ENCODE data around the gene FTSJ3.
A peak's percentile ranks its signal among the peaks of the same experiment; 100 is the strongest.
"Not testable (repeated sequence)": the region's sequence is repeated elsewhere in the genome, so short reads cannot be mapped to it uniquely, and the experiment has no call there.

FTSJ3 gene

GRCh38 chr17:63826468-63827001, 928 bp downstream of the FTSJ3 start:
- DNase-seq (ENCODE audit: low read depth): peak; percentile 61

- no peak for DNase-seq (ENCODE audit: low read depth)
These were observed 3.1 kb downstream of the FTSJ3 start for GRCh38 chr17:63824362-63824761.

- DNase-seq (ENCODE audit: low read depth): no peak
These were observed 3.7 kb downstream of the FTSJ3 start for GRCh38 chr17:63823659-63824331.

GRCh38 chr17:63822537-63822936, 4.9 kb downstream of the FTSJ3 start:
- no peak for DNase-seq (ENCODE audit: low read depth)

GRCh38 chr17:63821804-63822203, 5.7 kb downstream of the FTSJ3 start:
- no peak for DNase-seq (ENCODE audit: low read depth)

- no peak for DNase-seq (ENCODE audit: low read depth)
These were observed 6.4 kb downstream of the FTSJ3 start for GRCh38 chr17:63820963-63821561.

- no peak for DNase-seq (ENCODE audit: low read depth)
These were observed 7.6 kb downstream of the FTSJ3 start for GRCh38 chr17:63819585-63820537.

- DNase-seq (ENCODE audit: low read depth): no peak
These were observed 8.3 kb downstream of the FTSJ3 start for GRCh38 chr17:63819131-63819530.

- no peak for DNase-seq (ENCODE audit: low read depth)
These were observed 9.6 kb downstream of the FTSJ3 start for GRCh38 chr17:63817736-63818385.

- DNase-seq (ENCODE audit: low read depth): peak; percentile 47
These were observed 10.8 kb downstream of the FTSJ3 start for GRCh38 chr17:63816669-63817068.

GRCh38 chr17:63816123-63816522, 11.3 kb downstream of the FTSJ3 start:
- DNase-seq (ENCODE audit: low read depth): no peak

- DNase-seq (ENCODE audit: low read depth): no peak
These were observed 17.5 kb downstream of the FTSJ3 start for GRCh38 chr17:63809970-63810369.

- DNase-seq (ENCODE audit: low read depth): no peak
These were observed 21.9 kb downstream of the FTSJ3 start for GRCh38 chr17:63805591-63805990.

- no peak for DNase-seq (ENCODE audit: low read depth)
These were observed 23.1 kb downstream of the FTSJ3 start for GRCh38 chr17:63804328-63804727.

GRCh38 chr17:63800783-63801182, 26.7 kb downstream of the FTSJ3 start:
- DNase-seq (ENCODE audit: low read depth): no peak

GRCh38 chr17:63798572-63799106, 28.8 kb downstream of the FTSJ3 start:
- no peak for DNase-seq (ENCODE audit: low read depth)

GRCh38 chr17:63796375-63796774, 31.1 kb downstream of the FTSJ3 start:
- not testable (repeated sequence) for DNase-seq (ENCODE audit: low read depth)

GRCh38 chr17:63792055-63792729, 35.3 kb downstream of the FTSJ3 start:
- no peak for DNase-seq (ENCODE audit: low read depth)

- no peak for DNase-seq (ENCODE audit: low read depth)
These were observed 37.4 kb downstream of the FTSJ3 start for GRCh38 chr17:63790057-63790456.

- DNase-seq (ENCODE audit: low read depth): no peak
These were observed 40.3 kb downstream of the FTSJ3 start for GRCh38 chr17:63786971-63787711.

Measured in iris pigment epithelial cell (primary cell).